Mucosa of descending colon (tissue), 3 donors: ENCODE measurements around the gene IFNK. TPM values are rescaled to one million over a fixed set of nuclear protein-coding genes. Genes with fewer than 3 reads are reported as not detected.

Source experiments
- ATAC-seq: fragments of 200-7000 bp; cut with Tn5 transposase; one replicate; pipeline ENCODE4 v1.9.1; 2020; ENCODE audit warnings: mild to moderate bottlenecking, moderate library complexity
- DNase-seq, 3 donors: peaks; one replicate each; pipeline ENCODE4 v3.0.0-alpha.2; 2020
- H3K36me3 ChIP-seq: fragments of 200-600 bp; one replicate; pipeline ENCODE4 v1.8.0; 2021; ENCODE audit warnings: low read depth, mild to moderate bottlenecking
- H3K4me1 ChIP-seq: fragments of 200-600 bp; one replicate; pipeline ENCODE4 v1.8.0; 2021; ENCODE audit warnings: low read depth, mild to moderate bottlenecking
- H3K4me3 ChIP-seq: fragments of 200-600 bp; one replicate; pipeline ENCODE4 v1.8.0; 2021; ENCODE audit warnings: mild to moderate bottlenecking
- H3K9me3 ChIP-seq: fragments of 200-600 bp; one replicate; pipeline ENCODE4 v1.8.0; 2021; ENCODE audit warnings: mild to moderate bottlenecking
- CTCF ChIP-seq: fragments of 200-600 bp; IDR thresholded peaks from one replicate; pipeline ENCODE4 v1.8.0; 2022; ENCODE audit warnings: antibody characterized with exemption, mild to moderate bottlenecking
- intact Hi-C, 2 donors: fragments of 100-400 bp; cut with DNase I in 1 of 2; cut with micrococcal nuclease in 1 of 2; formaldehyde crosslinking; loops; one replicate each; pipeline versions ENCODE4 v1.11.0 to v1.11.1; 2022; cut with DNase I, micrococcal nuclease
- total RNA-seq, 3 donors: library from RNA; stranded (reverse); fragmentation: NEBNext Ultra II Directional in 2 of 3; extraction: Animal tissue kit (Norgen Biotek cat#: 25700) in 2 of 3; gene quantifications; one replicate each; pipeline versions ENCODE4 v1.2.1 to v1.2.4, GENCODE V29; 2021 to 2023
- donor health status: DM: no; HTN: no; CAD: no; lungs with moderate emphysema.
- donor health status: DM: no; HTN: no; CAD: no.
- donor health status: DM: no; HTN: yes; CAD: no.

The IFNK gene
- total RNA-seq, 3 donors from 2014 or later: not detected

GRCh38 chr9:27573634-27574590 lies 49.8 kb downstream of the IFNK start:
- H3K36me3 ChIP-seq: no peaks in the 10 kb centered on the region
- intact Hi-C loops: no loop called here
- H3K4me1 ChIP-seq: peaks cover 12% of the 10 kb centered on the region
- ATAC-seq (peak; percentile 92), DNase-seq (peak; percentile 91 to 99 (median 96))
- peaks cover 3% of the 10 kb centered on the region for H3K9me3 ChIP-seq
- H3K4me3 ChIP-seq: peak overlapping the region; percentile 48
- no peak for TF ChIP-seq CTCF

Other genes starting within 250 kb of the IFNK start
- gene EQTN, start 227.1 kb upstream of the IFNK start, total RNA-seq: 1 to 10 TPM in 2 of 3 donors, under 1 TPM in 1; 0.53 to 2.3 (median 1.4) TPM
- 10 to 100 TPM; 34.6 to 57.5 (median 41.7) TPM for gene MOB3B, start 5.5 kb downstream of the IFNK start, total RNA-seq
- 10 to 100 TPM; 12.5 to 20.5 (median 14.6) TPM for gene C9orf72, start 49.2 kb downstream of the IFNK start, total RNA-seq